ENCODE data around the gene LRBA.

Gene LRBA

GRCh38 chr4:150909116-150909515 lies 106.0 kb downstream of the LRBA start:
- H3K4me2 ChIP-seq (ENCODE audit: low read depth, low read length), result peak overlapping the region; percentile 68
- TF ChIP-seq EZH2 (optimal IDR thresholded peaks at IDR 0.05; ENCODE audit: low read depth, low read length), result no peak
- no peak for TF ChIP-seq EZH2phosphoT487 (IDR thresholded peaks at IDR 0.05; ENCODE audit: low read length)
- no peak for TF ChIP-seq CTCF (IDR thresholded peaks at IDR 0.05; ENCODE audit: low read length)
- peak; percentile 80 for DNase-seq
- H3K4me3 ChIP-seq (ENCODE audit: low read length), result peak overlapping the region; percentile 34; the same call in 1 of the 2 replicates
- H3K27ac ChIP-seq (ENCODE audit: low read length), result peak overlapping the region; percentile 24; the same call in 1 of the 2 replicates
- no peaks in the 10 kb centered on the region for H3K79me2 ChIP-seq (ENCODE audit: low read length)
- no peak overlapping the region for H2AFZ ChIP-seq (ENCODE audit: low read length)
- H3K4me1 ChIP-seq (ENCODE audit: low read length), result peaks cover 16% of the 10 kb centered on the region
- no peak overlapping the region for H3K9ac ChIP-seq (ENCODE audit: low read length)
- no peaks in the 10 kb centered on the region for H4K20me1 ChIP-seq (ENCODE audit: insufficient read depth, low read length)
- H3K9me3 ChIP-seq (replicated peaks; ENCODE audit: insufficient read depth, low read length), result no peaks in the 10 kb centered on the region
- H3F3A ChIP-seq (ENCODE audit: insufficient read depth, low read length), result peaks cover 7% of the 10 kb centered on the region; the same call in 1 of the 2 replicates
- H3K9me2 ChIP-seq (replicated peaks; ENCODE audit: insufficient read depth, low read length), result no peaks in the 10 kb centered on the region
- H3K36me3 ChIP-seq (replicated peaks; ENCODE audit: insufficient read depth, low read length), result peaks cover 8% of the 10 kb centered on the region; the same call in 1 of the 2 replicates
- no peaks in the 10 kb centered on the region for H3K27me3 ChIP-seq (replicated peaks; ENCODE audit: insufficient read depth, low read length)

GRCh38 chr4:150906987-150907633 lies 108.0 kb downstream of the LRBA start:
- H3K36me3 ChIP-seq (replicated peaks; ENCODE audit: insufficient read depth, low read length), result peaks cover 3% of the 10 kb centered on the region; the same call in 1 of the 2 replicates
- peaks cover 7% of the 10 kb centered on the region; the same call in 1 of the 2 replicates for H3F3A ChIP-seq (ENCODE audit: insufficient read depth, low read length)
- H3K4me1 ChIP-seq (ENCODE audit: low read length), result peaks cover 16% of the 10 kb centered on the region
- no peaks in the 10 kb centered on the region for H3K9me3 ChIP-seq (replicated peaks; ENCODE audit: insufficient read depth, low read length)
- no peak overlapping the region for H3K27ac ChIP-seq (ENCODE audit: low read length)
- H3K27me3 ChIP-seq (replicated peaks; ENCODE audit: insufficient read depth, low read length), result no peaks in the 10 kb centered on the region
- H3K9me2 ChIP-seq (replicated peaks; ENCODE audit: insufficient read depth, low read length), result no peaks in the 10 kb centered on the region
- TF ChIP-seq CTCF (IDR thresholded peaks at IDR 0.05; ENCODE audit: low read length) (no peak), EZH2 (optimal IDR thresholded peaks at IDR 0.05; ENCODE audit: low read depth, low read length) (no peak)
- DNase-seq, result no peak
- H3K4me2 ChIP-seq (ENCODE audit: low read depth, low read length), result no peak overlapping the region
- H3K9ac ChIP-seq (ENCODE audit: low read length), result no peak overlapping the region
- no peaks in the 10 kb centered on the region for H4K20me1 ChIP-seq (ENCODE audit: insufficient read depth, low read length)
- H3K4me3 ChIP-seq (ENCODE audit: low read length), result no peak overlapping the region
- H2AFZ ChIP-seq (ENCODE audit: low read length), result no peak overlapping the region
- no peaks in the 10 kb centered on the region for H3K79me2 ChIP-seq (ENCODE audit: low read length)

- Histone ChIP-seq H4K20me1 (ENCODE audit: insufficient read depth, low read length) (no peaks in the 10 kb centered on the region), H3K9ac (ENCODE audit: low read length) (no peak overlapping the region), H3K27me3 (replicated peaks; ENCODE audit: insufficient read depth, low read length) (no peaks in the 10 kb centered on the region), H3K36me3 (replicated peaks; ENCODE audit: insufficient read depth, low read length) (peaks cover 3% of the 10 kb centered on the region; the same call in 1 of the 2 replicates), H2AFZ (ENCODE audit: low read length) (no peak overlapping the region), H3F3A (ENCODE audit: insufficient read depth, low read length) (peaks cover 6% of the 10 kb centered on the region; the same call in 1 of the 2 replicates), H3K9me3 (replicated peaks; ENCODE audit: insufficient read depth, low read length) (no peaks in the 10 kb centered on the region), H3K9me2 (replicated peaks; ENCODE audit: insufficient read depth, low read length) (no peaks in the 10 kb centered on the region), H3K4me1 (ENCODE audit: low read length) (peaks cover 12% of the 10 kb centered on the region), H3K79me2 (ENCODE audit: low read length) (no peaks in the 10 kb centered on the region), H3K27ac (ENCODE audit: low read length) (no peak overlapping the region), H3K4me2 (ENCODE audit: low read depth, low read length) (no peak overlapping the region), H3K4me3 (ENCODE audit: low read length) (no peak overlapping the region)
- TF ChIP-seq CTCF (IDR thresholded peaks at IDR 0.05; ENCODE audit: low read length) (no peak), EZH2 (optimal IDR thresholded peaks at IDR 0.05; ENCODE audit: low read depth, low read length) (no peak), EZH2phosphoT487 (IDR thresholded peaks at IDR 0.05; ENCODE audit: low read length) (no peak)
- no peak for DNase-seq
Measured at GRCh38 chr4:150904671-150905070, 110.4 kb downstream of the LRBA start.

Data from MM.1S (cell line).